Activated T-helper 1 cell treated with Interleukin-2 at 50 U/mL for 16 hours (primary cell): Measurements from ENCODE around the gene BGLAP.
"Not testable (repeated sequence)": the region's sequence is repeated elsewhere in the genome, so short reads cannot be mapped to it uniquely, and the experiment has no call there.

ENCODE experiments used
- DNase-seq: peaks from one replicate; pipeline ENCODE4 v3.0.0-alpha.2; 2020; ENCODE audit warnings: low read depth

The BGLAP gene

GRCh38 chr1:156241926-156242325 lies at the start of gene BGLAP:
Gene BGLAP, plus strand, starts transcription at chr1:156242184. Its CDS starts 48 bp downstream, at chr1:156242232.
- no peak for DNase-seq

GRCh38 chr1:156193208-156193487 lies 48.8 kb upstream of the BGLAP start:
- no peak for DNase-seq

GRCh38 chr1:156193488-156194299 lies 48.3 kb upstream of the BGLAP start, which contains the start of gene SLC25A44:
Gene SLC25A44, plus strand, starts transcription at chr1:156194104. Its CDS starts 5,744 bp downstream, at chr1:156199848.
- DNase-seq, result peak; percentile 95

- no peak for DNase-seq
Measured at GRCh38 chr1:156194300-156194652, 47.7 kb upstream of the BGLAP start.

GRCh38 chr1:156195853-156196252 lies 46.1 kb upstream of the BGLAP start:
- no peak for DNase-seq

- DNase-seq, result no peak
Measured at GRCh38 chr1:156196445-156196844, 45.5 kb upstream of the BGLAP start.

GRCh38 chr1:156198831-156199349 lies 43.1 kb upstream of the BGLAP start:
- DNase-seq, result no peak

GRCh38 chr1:156200044-156200443 lies 41.9 kb upstream of the BGLAP start:
- no peak for DNase-seq

GRCh38 chr1:156203331-156203730 lies 38.7 kb upstream of the BGLAP start:
- no peak for DNase-seq

- DNase-seq, result no peak
Measured at GRCh38 chr1:156204686-156205085, 37.3 kb upstream of the BGLAP start.

GRCh38 chr1:156211243-156211642 lies 30.7 kb upstream of the BGLAP start:
- no peak for DNase-seq

GRCh38 chr1:156212130-156212529 lies 29.9 kb upstream of the BGLAP start:
- no peak for DNase-seq

GRCh38 chr1:156212833-156213643 lies 28.9 kb upstream of the BGLAP start, which contains the start of gene PMF1:
Gene PMF1, plus strand, starts transcription at chr1:156213007. Its CDS starts 9 bp downstream, at chr1:156213016.
- peak; percentile 93 for DNase-seq

GRCh38 chr1:156213644-156213966 lies 28.4 kb upstream of the BGLAP start:
- DNase-seq, result no peak

- no peak for DNase-seq
Measured at GRCh38 chr1:156214024-156214748, 27.8 kb upstream of the BGLAP start.

GRCh38 chr1:156216361-156217086 lies 25.5 kb upstream of the BGLAP start:
- not testable (repeated sequence) for DNase-seq

- DNase-seq, result no peak
Measured at GRCh38 chr1:156217871-156218270, 24.1 kb upstream of the BGLAP start.

- no peak for DNase-seq
Measured at GRCh38 chr1:156220226-156220625, 21.8 kb upstream of the BGLAP start.

GRCh38 chr1:156221986-156222692 lies 19.8 kb upstream of the BGLAP start:
- DNase-seq, result no peak

GRCh38 chr1:156225677-156226014 lies 16.3 kb upstream of the BGLAP start:
- DNase-seq, result no peak

- DNase-seq, result no peak
Measured at GRCh38 chr1:156226116-156226538, 15.9 kb upstream of the BGLAP start.
